Neural cell (in vitro differentiated cells): Measurements from ENCODE around the gene FABP7.
"Not testable (repeated sequence)": the region's sequence is repeated elsewhere in the genome, so short reads cannot be mapped to it uniquely, and the experiment has no call there.

Experiments
- CTCF ChIP-seq: fragments of 450-650 bp; IDR thresholded peaks from 2 replicates; pipeline ENCODE4 v1.5.1; 2014; ENCODE audit warnings: antibody characterized with exemption, mild to moderate bottlenecking, moderate library complexity; ENCODE audit not compliant: poor library complexity, severe bottlenecking
- EP300 ChIP-seq: fragments of 450-650 bp; conservative IDR thresholded peaks from 2 replicates; pipeline ENCODE4 v1.6.1; 2014; ENCODE audit warnings: antibody characterized with exemption, mild to moderate bottlenecking, moderate library complexity; ENCODE audit not compliant: poor library complexity, severe bottlenecking
- EZH2 ChIP-seq: fragments of 200-600, 300-800 bp; shearing (Covaris generic), sonication (generic); IDR thresholded peaks from 2 replicates; pipeline ENCODE4 v1.6.1; 2014; ENCODE audit warnings: antibody characterized with exemption, low read length, borderline replicate concordance, mild to moderate bottlenecking; ENCODE audit not compliant: insufficient read depth, poor library complexity, severe bottlenecking
- POLR2AphosphoS5 ChIP-seq: IDR thresholded peaks from 2 replicates; pipeline ENCODE4 v1.6.1; 2012
- RAD21 ChIP-seq: fragments of 450-650 bp; conservative IDR thresholded peaks from 2 replicates; pipeline ENCODE4 v1.6.1; 2014; ENCODE audit warnings: antibody characterized with exemption, mild to moderate bottlenecking, moderate library complexity
- REST ChIP-seq: IDR thresholded peaks from 2 replicates; pipeline ENCODE4 v1.6.1; 2012; ENCODE audit warnings: borderline replicate concordance
- TAF1 ChIP-seq: IDR thresholded peaks from 2 replicates; pipeline ENCODE4 v1.6.1; 2012; ENCODE audit warnings: low read depth

- TF ChIP-seq CTCF, EZH2, RAD21, POLR2AphosphoS5, EP300, TAF1, REST: not testable (repeated sequence)
Observed at GRCh38 chr6:122744856-122745255, 34.7 kb upstream of the FABP7 start.
